Endothelial cell of umbilical vein (primary cell): Measurements from ENCODE around the gene EVX1. TPM values are rescaled to one million over a fixed set of nuclear protein-coding genes. Genes with fewer than 3 reads are reported as not detected.

Experiments
- BruUV-seq: library from RNA; stranded (reverse); fragments of 400-500 nt; replicated peaks from 2 replicates; lab custom pipeline; 2021; lab: Mats Ljungman, UMichigan
- CTCF ChIA-PET: fragments of 300-600, 350-600 bp; sonication (Branson Sonifier 250); formaldehyde crosslinking; loops from one replicate; lab custom pipeline; 2021; ENCODE audit warnings: antibody characterized with exemption, inconsistent platforms; lab: Charles Lee
- POLR2A ChIA-PET: fragments of 300-600, 350-600 bp; sonication (Branson Sonifier 250); formaldehyde crosslinking; loops from one replicate; lab custom pipeline; 2021; ENCODE audit warnings: antibody characterized with exemption, inconsistent platforms; lab: Charles Lee
- DNase-seq: peaks from one replicate; pipeline ENCODE4 v3.0.0-alpha.2; 2011; ENCODE audit warnings: low read depth, low spot score
- FAIRE-seq: peaks from 2 replicates; lab custom pipeline; 2011; peaks lifted over from hg19 to GRCh38; lab: Jason Lieb, UNC
- H2AFZ ChIP-seq: 2 replicates; pipeline ENCODE4 v1.6.0; 2012; ENCODE audit warnings: low read depth, low read length, control low read depth, inconsistent platforms
- H3K27ac ChIP-seq: 2 replicates; pipeline ENCODE4 v1.5.1; 2011; ENCODE audit warnings: low read depth, mild to moderate bottlenecking, control low read depth, low read length, moderate library complexity; ENCODE audit not compliant: insufficient read depth
- H3K27me3 ChIP-seq, 2 experiments: 2 replicates each; pipeline versions ENCODE4 v1.6.0 to v1.6.1; 2011; ENCODE audit warnings: low read length in 2 of 2, mixed read lengths in 1 of 2; ENCODE audit not compliant: control insufficient read depth in 2 of 2, insufficient read depth in 2 of 2
- H3K36me3 ChIP-seq, 2 experiments: 2 replicates in 1 of 2; 3 replicates in 1 of 2; pipeline ENCODE4 v1.5.1; 2011; ENCODE audit warnings: low read length in 2 of 2, mild to moderate bottlenecking in 1 of 2, moderate library complexity in 1 of 2; ENCODE audit not compliant: control insufficient read depth in 2 of 2, insufficient read depth in 2 of 2; ENCODE audit errors: extremely low read depth in 1 of 2
- H3K4me1 ChIP-seq: 3 replicates; pipeline ENCODE4 v1.5.1; 2011; ENCODE audit warnings: mild to moderate bottlenecking, low read length; ENCODE audit not compliant: control insufficient read depth, insufficient read depth; ENCODE audit errors: extremely low read depth
- H3K4me2 ChIP-seq: 2 replicates; pipeline ENCODE4 v1.6.1; 2011; ENCODE audit warnings: low read length, control low read depth, mixed read lengths; ENCODE audit not compliant: insufficient read depth
- H3K4me3 ChIP-seq, 3 experiments: fragments of 200-600 bp in 1 of 3; sonication (generic), shearing (Covaris generic) in 1 of 3; replicated peaks in 1 of 3; 2 replicates each; pipeline ENCODE4 v1.5.1; 2011 to 2016; ENCODE audit warnings: control low read depth in 3 of 3, low read length in 3 of 3, mild to moderate bottlenecking in 2 of 3, inconsistent platforms in 1 of 3, low read depth in 1 of 3, moderate library complexity in 1 of 3; ENCODE audit not compliant: insufficient read depth in 1 of 3
- H3K79me2 ChIP-seq: 2 replicates; pipeline ENCODE4 v1.6.0; 2012; ENCODE audit warnings: low read length, inconsistent platforms; ENCODE audit not compliant: control insufficient read depth, insufficient read depth
- H3K9ac ChIP-seq: replicated peaks from 2 replicates; pipeline ENCODE3; 2011; ENCODE audit warnings: low read length, control low read depth; ENCODE audit not compliant: insufficient read depth; ENCODE audit errors: extremely low read depth
- H3K9me1 ChIP-seq: replicated peaks from 3 replicates; pipeline ENCODE4 v1.6.0; 2011; ENCODE audit warnings: mild to moderate bottlenecking, low read length; ENCODE audit not compliant: control insufficient read depth, insufficient read depth; ENCODE audit errors: extremely low read depth
- H3K9me3 ChIP-seq: replicated peaks from 2 replicates; pipeline ENCODE4 v1.5.1; 2012; ENCODE audit warnings: low read length, inconsistent platforms; ENCODE audit not compliant: control insufficient read depth, insufficient read depth
- H4K20me1 ChIP-seq: replicated peaks from 2 replicates; pipeline ENCODE3; 2011; ENCODE audit warnings: mild to moderate bottlenecking, low read length; ENCODE audit not compliant: control insufficient read depth, insufficient read depth; ENCODE audit errors: extremely low read depth
- EZH2 ChIP-seq: IDR thresholded peaks from 2 replicates; pipeline ENCODE4 v1.6.1; 2012; ENCODE audit warnings: borderline replicate concordance, low read depth, mild to moderate bottlenecking, moderate library complexity, low read length, inconsistent platforms; ENCODE audit not compliant: severe bottlenecking
- FOS ChIP-seq: IDR thresholded peaks from 2 replicates; pipeline ENCODE4 v1.6.1; 2011; ENCODE audit warnings: mild to moderate bottlenecking, low read length, moderate library complexity, borderline replicate concordance; ENCODE audit not compliant: insufficient read depth
- POLR2A ChIP-seq: IDR thresholded peaks from 2 replicates; pipeline ENCODE4 v1.6.1; 2012; ENCODE audit warnings: low read depth, mild to moderate bottlenecking, control low read depth, low read length
- POLR2AphosphoS5 ChIP-seq: IDR thresholded peaks from 2 replicates; pipeline ENCODE4 v1.6.1; 2012; ENCODE audit warnings: low read depth, mild to moderate bottlenecking, control low read depth, low read length, moderate library complexity; ENCODE audit not compliant: insufficient read depth
- dilution Hi-C: fragments of 300-500 bp; cut with MboI; formaldehyde crosslinking; loops from one replicate; pipeline ENCODE4 v1.15.0; 2019; ENCODE audit warnings: low sequenced_read_pairs; ENCODE audit not compliant: extremely low pct_ligation_motif_present
- intact Hi-C: fragments of 100-400 bp; cut with micrococcal nuclease; formaldehyde crosslinking; loops from one replicate; pipeline ENCODE4 v1.10.0; 2022
- polyA plus RNA-seq, 4 experiments: library from polyadenylated mRNA; depleted of rRNA in 3 of 4; stranded (reverse) in 3 of 4; unstranded in 1 of 4; fragments of >200 nt; gene quantifications; 2 replicates each; pipeline versions ENCODE4 v1.2.1 to v1.2.3, GENCODE V29; 2011 to 2012; ENCODE audit warnings: missing spikeins in 1 of 4
- total RNA-seq: library from RNA; stranded (reverse); gene quantifications from 2 replicates; pipeline ENCODE4 v1.2.3, GENCODE V29; 2021
- TF ChIP-seq, protein P1 (sequence below), 2 donors: IDR thresholded peaks; 1 replicate in 1 of 2; 2 replicates in 1 of 2; pipeline ENCODE4 v1.5.1; 2011; ENCODE audit warnings: low read length in 2 of 2, mild to moderate bottlenecking in 2 of 2, moderate library complexity in 2 of 2, control low read depth in 1 of 2, inconsistent platforms in 1 of 2, low read depth in 1 of 2; ENCODE audit not compliant: insufficient read depth in 1 of 2; ENCODE audit errors: extremely low read depth in 1 of 2

The EVX1 gene
- total and polyA plus RNA-seq, 2 donors (not counting 3 experiments of a cell fraction or from before 2014, with no cell fraction given), result not detected

DNA sequence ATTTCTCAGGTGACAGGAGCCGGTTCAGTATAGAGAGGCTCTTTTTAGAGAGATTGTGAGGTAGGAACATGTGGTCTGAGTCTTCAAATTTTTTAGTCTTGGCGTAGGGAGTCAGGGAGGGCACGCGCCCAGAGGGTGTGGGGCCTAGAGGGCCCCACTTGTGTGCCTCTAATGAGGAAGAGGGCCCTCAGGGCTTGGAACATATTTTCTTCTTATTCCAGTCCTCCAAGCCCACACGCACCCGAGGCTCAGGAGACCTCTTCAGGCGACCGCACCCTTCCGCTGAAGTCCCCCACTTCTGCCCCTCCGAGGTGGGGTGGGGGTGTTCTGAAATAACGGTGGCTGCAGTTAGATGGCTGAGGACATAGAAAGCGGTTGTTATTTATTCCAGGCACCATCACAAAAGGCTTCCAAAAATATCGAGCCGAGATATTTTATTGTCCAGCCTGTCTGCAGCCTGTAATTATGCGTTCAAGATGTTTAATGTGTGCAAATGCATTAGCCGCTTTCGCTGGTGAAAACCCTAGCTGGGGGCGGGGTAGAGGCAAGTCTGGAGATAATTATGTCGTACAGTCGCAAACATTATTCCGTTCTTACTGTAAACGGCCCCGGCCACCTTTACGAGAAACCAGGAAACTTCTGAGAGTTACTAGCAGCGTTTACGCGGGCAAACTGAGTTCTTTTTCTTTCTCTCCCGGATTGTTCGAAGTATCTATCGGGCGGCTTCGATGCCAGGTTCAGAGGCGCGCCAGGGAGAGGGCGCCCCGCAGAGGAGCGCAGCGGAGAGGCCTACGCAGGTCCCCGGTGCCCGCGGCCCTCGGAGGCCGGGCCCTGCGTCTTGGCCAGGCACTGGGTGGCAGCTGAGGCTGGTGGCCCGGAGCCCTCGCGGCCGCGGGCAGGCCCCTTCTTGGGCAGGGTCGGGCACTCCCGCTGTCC, 29.8 kb upstream of the EVX1 start:
- intact Hi-C loops, result loop anchor here (5.0 kb wide), 1 partner anchor 865 kb away; no protein-coding TSS in a partner anchor
- H3K4me2 ChIP-seq, result peak overlapping the region; percentile 33

More for the DNA sequence above, 29.8 kb upstream of the EVX1 start:
- Histone ChIP-seq H3K9ac (no peak overlapping the region), H3K27me3 (peaks cover 70 to 72% of the 10 kb centered on the region in 2 experiments), H4K20me1 (no peaks in the 10 kb centered on the region), H3K79me2 (no peaks in the 10 kb centered on the region), H3K4me3 (peak overlapping the region in 1 of 3 experiments; percentile 5), H2AFZ (peak overlapping the region; percentile 34), H3K27ac (no peak overlapping the region), H3K36me3 (no peaks in the 10 kb centered on the region), H3K9me1 (no peaks in the 10 kb centered on the region), H3K4me1 (peaks cover 12% of the 10 kb centered on the region), H3K9me3 (no peaks in the 10 kb centered on the region)
- no peak for TF ChIP-seq FOS
- TF ChIP-seq EZH2, result peak; percentile 86
- TF ChIP-seq POLR2AphosphoS5, result no peak
- no peak for TF ChIP-seq POLR2A
- TF ChIP-seq, protein P1, sequence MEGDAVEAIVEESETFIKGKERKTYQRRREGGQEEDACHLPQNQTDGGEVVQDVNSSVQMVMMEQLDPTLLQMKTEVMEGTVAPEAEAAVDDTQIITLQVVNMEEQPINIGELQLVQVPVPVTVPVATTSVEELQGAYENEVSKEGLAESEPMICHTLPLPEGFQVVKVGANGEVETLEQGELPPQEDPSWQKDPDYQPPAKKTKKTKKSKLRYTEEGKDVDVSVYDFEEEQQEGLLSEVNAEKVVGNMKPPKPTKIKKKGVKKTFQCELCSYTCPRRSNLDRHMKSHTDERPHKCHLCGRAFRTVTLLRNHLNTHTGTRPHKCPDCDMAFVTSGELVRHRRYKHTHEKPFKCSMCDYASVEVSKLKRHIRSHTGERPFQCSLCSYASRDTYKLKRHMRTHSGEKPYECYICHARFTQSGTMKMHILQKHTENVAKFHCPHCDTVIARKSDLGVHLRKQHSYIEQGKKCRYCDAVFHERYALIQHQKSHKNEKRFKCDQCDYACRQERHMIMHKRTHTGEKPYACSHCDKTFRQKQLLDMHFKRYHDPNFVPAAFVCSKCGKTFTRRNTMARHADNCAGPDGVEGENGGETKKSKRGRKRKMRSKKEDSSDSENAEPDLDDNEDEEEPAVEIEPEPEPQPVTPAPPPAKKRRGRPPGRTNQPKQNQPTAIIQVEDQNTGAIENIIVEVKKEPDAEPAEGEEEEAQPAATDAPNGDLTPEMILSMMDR (IDR thresholded peaks at IDR 0.05; ENCODE audit: extremely low read depth in 1 of 2, insufficient read depth in 1 of 2, low read depth in 1 of 2, low read length in 2 of 2), result peak in 1 of 2 donors; percentile 28
- DNase-seq (no peak), FAIRE-seq (peak; percentile 64)
- dilution Hi-C loops, result no loop called here
- CTCF ChIA-PET, result interaction anchor here (0.6 to 1.8 kb wide), 7 partner anchors 13 to 884 kb away, joined by 3 to 16 read pairs (median 4); partner anchors contain the start of gene HOXA13
- POLR2A ChIA-PET, result no interaction called here
- no TSS peak for BruUV-seq
